PC-9 (cell line): ENCODE measurements around the gene SENP6.

Experiments
- EZH2 ChIP-seq: fragments of 200-600 bp; sonication (generic); IDR thresholded peaks from 2 replicates; pipeline ENCODE4 v1.8.0; 2017; ENCODE audit warnings: antibody characterized with exemption, low read depth
- TF ChIP-seq, protein P1 (sequence below): fragments of 200-600 bp; sonication (generic); conservative IDR thresholded peaks from 2 replicates; pipeline ENCODE4 v1.6.1; 2017; ENCODE audit warnings: mixed run types, antibody characterized with exemption, mild to moderate bottlenecking, moderate library complexity

GRCh38 chr6:75761489-75761888, 159.8 kb downstream of the SENP6 start:
- TF ChIP-seq, protein P1, sequence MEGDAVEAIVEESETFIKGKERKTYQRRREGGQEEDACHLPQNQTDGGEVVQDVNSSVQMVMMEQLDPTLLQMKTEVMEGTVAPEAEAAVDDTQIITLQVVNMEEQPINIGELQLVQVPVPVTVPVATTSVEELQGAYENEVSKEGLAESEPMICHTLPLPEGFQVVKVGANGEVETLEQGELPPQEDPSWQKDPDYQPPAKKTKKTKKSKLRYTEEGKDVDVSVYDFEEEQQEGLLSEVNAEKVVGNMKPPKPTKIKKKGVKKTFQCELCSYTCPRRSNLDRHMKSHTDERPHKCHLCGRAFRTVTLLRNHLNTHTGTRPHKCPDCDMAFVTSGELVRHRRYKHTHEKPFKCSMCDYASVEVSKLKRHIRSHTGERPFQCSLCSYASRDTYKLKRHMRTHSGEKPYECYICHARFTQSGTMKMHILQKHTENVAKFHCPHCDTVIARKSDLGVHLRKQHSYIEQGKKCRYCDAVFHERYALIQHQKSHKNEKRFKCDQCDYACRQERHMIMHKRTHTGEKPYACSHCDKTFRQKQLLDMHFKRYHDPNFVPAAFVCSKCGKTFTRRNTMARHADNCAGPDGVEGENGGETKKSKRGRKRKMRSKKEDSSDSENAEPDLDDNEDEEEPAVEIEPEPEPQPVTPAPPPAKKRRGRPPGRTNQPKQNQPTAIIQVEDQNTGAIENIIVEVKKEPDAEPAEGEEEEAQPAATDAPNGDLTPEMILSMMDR, result no peak
- no peak for TF ChIP-seq EZH2
